K562 (cell line): Measurements from ENCODE around the gene NEUROD4. TPM values are rescaled to one million over a fixed set of nuclear protein-coding genes. Genes with fewer than 3 reads are reported as not detected.

Source experiments
- ATAC-seq: fragments of 200-7000 bp; cut with Tn5 transposase; 3 replicates; pipeline ENCODE4 v1.9.1; 2020; ENCODE audit warnings: moderate library complexity
- BruUV-seq: library from RNA; stranded (reverse); fragments of 400-500 nt; replicated peaks from 2 replicates; lab custom pipeline; 2021; lab: Mats Ljungman, UMichigan
- CTCF ChIA-PET: fragments of 300-600 bp; formaldehyde crosslinking; extraction: SDS; loops from one replicate; lab custom pipeline; 2021; ENCODE audit warnings: low intra/inter-chr PET ratio; lab: Yijun Ruan, JAX
- POLR2A ChIA-PET: fragments of 300-600, 350-650 bp; sonication (Branson Sonifier 250); formaldehyde crosslinking; extraction: SDS; loops from one replicate; lab custom pipeline; 2021; ENCODE audit warnings: antibody characterized with exemption, inconsistent platforms; lab: Yijun Ruan, JAX
- DNase-seq, 4 experiments: peaks; one replicate each; pipeline versions ENCODE4 v3.0.0 to v3.0.0-alpha.2; 2011 to 2018; ENCODE audit warnings: low spot score in 3 of 4, mixed read lengths in 3 of 4; ENCODE audit errors: extremely low read depth in 1 of 4
- FAIRE-seq: peaks from 2 replicates; lab custom pipeline; 2011; peaks lifted over from hg19 to GRCh38; lab: Jason Lieb, UNC
- H2AFZ ChIP-seq: 2 replicates; pipeline ENCODE4 v1.6.0; 2011; ENCODE audit warnings: low read depth, low read length, control low read depth, inconsistent platforms
- H3K27ac ChIP-seq: fragments of 200-600 bp; 3 replicates; pipeline ENCODE4 v1.8.0; 2011; ENCODE audit warnings: low read depth, mild to moderate bottlenecking, control low read depth, inconsistent platforms, low read length, moderate library complexity, mixed read lengths; ENCODE audit errors: extremely low read depth
- H3K27me3 ChIP-seq, 2 experiments: fragments of 300-600 bp in 1 of 2; 2 replicates in 1 of 2; 3 replicates in 1 of 2; pipeline versions ENCODE4 v1.6.0 to v1.8.0; 2011; ENCODE audit warnings: inconsistent platforms in 2 of 2, low read length in 2 of 2, mild to moderate bottlenecking in 1 of 2, mixed read lengths in 1 of 2, moderate library complexity in 1 of 2; ENCODE audit not compliant: control insufficient read depth in 2 of 2, insufficient read depth in 2 of 2
- H3K36me3 ChIP-seq: fragments of 300-600 bp; 3 replicates; pipeline ENCODE4 v1.8.0; 2011; ENCODE audit warnings: mild to moderate bottlenecking, low read length, inconsistent platforms; ENCODE audit not compliant: control insufficient read depth, insufficient read depth
- H3K4me1 ChIP-seq, 2 experiments: fragments of 200-600 bp in 1 of 2; replicated peaks in 1 of 2; 2 replicates in 1 of 2; 3 replicates in 1 of 2; pipeline versions ENCODE4 v1.5.1 to v1.8.0; 2011; ENCODE audit warnings: inconsistent platforms in 2 of 2, low read length in 2 of 2, mild to moderate bottlenecking in 1 of 2, mixed read lengths in 1 of 2, moderate library complexity in 1 of 2; ENCODE audit not compliant: control insufficient read depth in 2 of 2, insufficient read depth in 2 of 2
- H3K4me2 ChIP-seq: 2 replicates; pipeline ENCODE4 v1.6.1; 2011; ENCODE audit warnings: low read length, control low read depth, inconsistent platforms, mixed read lengths; ENCODE audit not compliant: insufficient read depth
- H3K4me3 ChIP-seq: fragments of 200-600 bp; sonication (generic), shearing (Covaris generic); 2 replicates; pipeline ENCODE4 v1.5.1; 2016; ENCODE audit warnings: control low read depth, inconsistent platforms
- H3K79me2 ChIP-seq: fragments of 200-600 bp; 3 replicates; pipeline ENCODE4 v1.8.0; 2011; ENCODE audit warnings: low read length, inconsistent platforms; ENCODE audit not compliant: control insufficient read depth, insufficient read depth
- H3K9ac ChIP-seq, 2 experiments: 2 replicates each; pipeline versions ENCODE4 v1.6.0 to v1.6.1; 2011; ENCODE audit warnings: low read depth in 2 of 2, low read length in 2 of 2, control low read depth in 1 of 2, inconsistent platforms in 1 of 2, mild to moderate bottlenecking in 1 of 2, mixed read lengths in 1 of 2; ENCODE audit not compliant: insufficient read depth in 1 of 2
- H3K9me1 ChIP-seq: one replicate; pipeline ENCODE4 v1.6.0; 2011; ENCODE audit warnings: inconsistent platforms, mild to moderate bottlenecking, low read length, moderate library complexity; ENCODE audit not compliant: control insufficient read depth, insufficient read depth
- H3K9me3 ChIP-seq: replicated peaks from 2 replicates; pipeline ENCODE4 v1.5.1; 2011; ENCODE audit warnings: low read depth, low read length, inconsistent platforms; ENCODE audit not compliant: control insufficient read depth, insufficient read depth
- H4K20me1 ChIP-seq: replicated peaks from 2 replicates; pipeline ENCODE4 v1.6.1; 2011; ENCODE audit warnings: low read length, inconsistent platforms, mixed read lengths; ENCODE audit not compliant: control insufficient read depth, insufficient read depth
- BRCA1 ChIP-seq, 2 experiments: fragments of 450-650 bp in 1 of 2; sonication (generic) in 1 of 2; formaldehyde crosslinking in 1 of 2; IDR thresholded peaks; 2 replicates each; pipeline versions ENCODE4 v1.5.0 to v1.6.1; 2017 to 2020; ENCODE audit warnings: mild to moderate bottlenecking in 1 of 2, missing genetic modification reagents in 1 of 2
- CCNT2 ChIP-seq: IDR thresholded peaks from 2 replicates; pipeline ENCODE4 v1.6.1; 2011; ENCODE audit warnings: borderline replicate concordance, low read depth, mild to moderate bottlenecking, moderate library complexity, mixed read lengths, low read length; ENCODE audit not compliant: insufficient read length; ENCODE audit errors: extremely low read depth
- CGGBP1 ChIP-seq: fragments of 250-450 bp; sonication (Bioruptor Pico); IDR thresholded peaks from 2 replicates; pipeline ENCODE4 v1.9.0; 2021; ENCODE audit warnings: mild to moderate bottlenecking
- COPS2 ChIP-seq: fragments of 450-650 bp; conservative IDR thresholded peaks from 2 replicates; pipeline ENCODE4 v1.6.1; 2016; ENCODE audit warnings: mild to moderate bottlenecking, moderate library complexity
- CREM ChIP-seq: IDR thresholded peaks from 2 replicates; pipeline ENCODE4 v1.6.1; 2014; ENCODE audit warnings: antibody characterized with exemption, low read depth
- FOSL1 ChIP-seq: fragments of 200-800 bp; sonication (Bioruptor generic); conservative IDR thresholded peaks from 2 replicates; pipeline ENCODE4 v1.6.1; 2016; ENCODE audit warnings: missing genetic modification characterization, missing compliant biosample characterization
- IFI16 ChIP-seq: fragments of 250-450 bp; sonication (Bioruptor Pico); IDR thresholded peaks from 2 replicates; pipeline ENCODE4 v2.1.2; 2022; ENCODE audit warnings: mild to moderate bottlenecking, inconsistent platforms
- IRF2 ChIP-seq: sonication (generic); formaldehyde crosslinking; IDR thresholded peaks from 2 replicates; pipeline ENCODE4 v1.8.1; 2022; ENCODE audit warnings: mild to moderate bottlenecking, missing genetic modification reagents
- KDM5B ChIP-seq: fragments of 200-600 bp; sonication (generic); IDR thresholded peaks from 2 replicates; pipeline ENCODE4 v1.6.1; 2012; ENCODE audit warnings: low read depth, mild to moderate bottlenecking, moderate library complexity, low read length, control low read depth, inconsistent platforms; ENCODE audit not compliant: insufficient replicate concordance
- MTA3 ChIP-seq: fragments of 450-650 bp; formaldehyde crosslinking; IDR thresholded peaks from 2 replicates; pipeline ENCODE4 v1.6.1; 2017; ENCODE audit warnings: mild to moderate bottlenecking, borderline replicate concordance
- NR0B1 ChIP-seq: fragments of 450-650 bp; IDR thresholded peaks from one replicate; pipeline ENCODE4 v1.6.1; 2018; ENCODE audit warnings: mild to moderate bottlenecking, moderate library complexity; ENCODE audit not compliant: partially characterized antibody
- POLR2A ChIP-seq: fragments of 450-650 bp; conservative IDR thresholded peaks from 2 replicates; pipeline ENCODE4 v1.6.1; 2016
- RCOR1 ChIP-seq, 2 experiments: IDR thresholded peaks; 2 replicates each; pipeline ENCODE4 v1.6.1; 2012; ENCODE audit warnings: low read depth in 2 of 2, low read length in 2 of 2, borderline replicate concordance in 1 of 2, improper control_type of control experiment in 1 of 2
- SAFB ChIP-seq: fragments of 200-400 bp; formaldehyde crosslinking; IDR thresholded peaks from 2 replicates; pipeline ENCODE4 v1.6.1; 2017; ENCODE audit warnings: low read depth, low read length, borderline replicate concordance
- STAG1 ChIP-seq: sonication (generic); formaldehyde crosslinking; IDR thresholded peaks from 2 replicates; pipeline ENCODE4 v1.5.0; 2020; ENCODE audit warnings: missing genetic modification reagents, borderline replicate concordance
- THRAP3 ChIP-seq: fragments of 450-650 bp; IDR thresholded peaks from 2 replicates; pipeline ENCODE4 v1.6.1; 2016; ENCODE audit warnings: mild to moderate bottlenecking, inconsistent platforms, borderline replicate concordance
- ZBTB7A ChIP-seq: IDR thresholded peaks from 2 replicates; pipeline ENCODE4 v1.6.1; 2011; ENCODE audit warnings: low read depth, mild to moderate bottlenecking, low read length, moderate library complexity, borderline replicate concordance; ENCODE audit not compliant: control insufficient read depth
- ZFX ChIP-seq: sonication (generic); formaldehyde crosslinking; IDR thresholded peaks from 2 replicates; pipeline ENCODE4 v1.8.0; 2022; ENCODE audit warnings: mild to moderate bottlenecking, missing genetic modification reagents, moderate library complexity
- ZNF133 ChIP-seq: fragments of 250-450 bp; sonication (Bioruptor Pico); IDR thresholded peaks from 2 replicates; pipeline ENCODE4 v1.4.0; 2020; ENCODE audit warnings: mild to moderate bottlenecking
- ZNF197 ChIP-seq: fragments of 200-800 bp; sonication (Bioruptor generic); IDR thresholded peaks from 2 replicates; pipeline ENCODE4 v1.6.1; 2016; ENCODE audit warnings: low read depth, missing genetic modification characterization, missing compliant biosample characterization
- ZNF24 ChIP-seq: fragments of 450-650 bp; IDR thresholded peaks from 2 replicates; pipeline ENCODE4 v1.6.1; 2016
- ZNF395 ChIP-seq: fragments of 200-800 bp; sonication (Bioruptor generic); IDR thresholded peaks from 2 replicates; pipeline ENCODE4 v1.6.1; 2017; ENCODE audit warnings: missing genetic modification characterization, missing compliant biosample characterization
- WGBS: fragments of 100-300 bp; shearing (Covaris generic); methylation state at CpG from one replicate; pipeline ENCODE4 v1.1.6; 2016; ENCODE audit warnings: low coverage, mixed read lengths; ENCODE audit not compliant: insufficient coverage; ENCODE audit errors: missing lambda C conversion rate; 5-methylcytosine and 5-hydroxymethylcytosine counted together
- in situ Hi-C: fragments of 300-500 bp; cut with MboI; formaldehyde crosslinking; loops from 4 replicates; pipeline ENCODE4 v1.15.0; 2018; ENCODE audit warnings: inconsistent platforms, mixed read lengths
- intact Hi-C: fragments of 100-400 bp; cut with micrococcal nuclease; formaldehyde crosslinking; loops from 2 replicates; pipeline ENCODE4 v1.14.2; 2022
- polyA plus RNA-seq, 8 experiments: library from polyadenylated mRNA; depleted of rRNA in 4 of 8; stranded (reverse) in 5 of 8; unstranded in 3 of 8; fragments of >200 nt; fragmentation: Nextera tagmentation in 2 of 8; fragmentation: Illumina TruSeq in 1 of 8; extraction: Ambion mirVana in 2 of 8; extraction: Trizol in 1 of 8; gene quantifications; 2 replicates each; pipeline versions ENCODE4 v1.2.1 to v1.2.3, GENCODE V29; 2011 to 2014; ENCODE audit warnings: inconsistent platforms in 1 of 8, missing spikeins in 1 of 8
- total RNA-seq, 7 experiments: library from RNA; depleted of rRNA in 6 of 7; stranded (reverse); fragments of >200 nt in 6 of 7; fragmentation: Illumina TruSeq in 2 of 7; extraction: Trizol in 2 of 7; gene quantifications; 2 replicates each; pipeline versions ENCODE4 v1.2.1 to v1.2.3, GENCODE V29; 2011 to 2021; ENCODE audit warnings: low replicate concordance in 1 of 7

Gene NEUROD4
- total and polyA plus RNA-seq, 9 of the 15 experiments (the other 6 are each of a cell fraction or from before 2014, with no cell fraction given) = not detected

GRCh38 chr12:54977857-54978256 lies 41.9 kb upstream of the NEUROD4 start:
- Histone ChIP-seq H3K27ac (peak overlapping the region; percentile 31; the same call in 2 of the 3 replicates), H3K4me3 (no peak overlapping the region), H3K9me1 (no peaks in the 10 kb centered on the region), H3K36me3 (no peaks in the 10 kb centered on the region), H3K9ac (no peak overlapping the region; a peak in 1 of 4 replicates), H3K4me2 (peak overlapping the region; percentile 2; the same call in 1 of the 2 replicates), H2AFZ (peak overlapping the region; percentile 53), H3K79me2 (no peaks in the 10 kb centered on the region), H3K4me1 (peaks cover 14 to 49% of the 10 kb centered on the region in 2 experiments), H3K27me3 (no peaks in the 10 kb centered on the region), H4K20me1 (no peaks in the 10 kb centered on the region), H3K9me3 (no peaks in the 10 kb centered on the region)
- CTCF ChIA-PET = no interaction called here
- intact Hi-C loops = no loop called here
- FAIRE-seq = no peak
- peak in 2 of 4 experiments; percentile 27 to 47 for DNase-seq
- 1% methylated on average over 5 of the region's 5 CpGs for WGBS
- ATAC-seq = peak; percentile 23; the same call in 2 of the 3 replicates
- BruUV-seq = no TSS peak
- POLR2A ChIA-PET = interaction anchor here (0.6 to 0.8 kb wide), 3 partner anchors 15 to 163 kb away, joined by 3 to 4 read pairs (median 4); no protein-coding TSS in a partner anchor
- in situ Hi-C loops = no loop called here
- TF ChIP-seq RCOR1 (IDR thresholded peaks at IDR 0.05; ENCODE audit: borderline replicate concordance in 1 of 2, low read depth in 2 of 2, low read length in 2 of 2) (peak in 1 of 2 experiments; percentile 64; a peak in 1 of 4 replicates), BRCA1 (IDR thresholded peaks at IDR 0.05) (no peak), BRCA1 (CRISPR knock-in tag; IDR thresholded peaks at IDR 0.05) (no peak), ZNF133 (CRISPR knock-in tag) (no peak), IFI16 (CRISPR knock-in tag) (no peak), ZNF24 (no peak), SAFB (no peak), IRF2 (CRISPR knock-in tag) (no peak), ZBTB7A (no peak), ZNF197 (CRISPR knock-in tag) (no peak; the same call in 1 of the 2 replicates), COPS2 (no peak), KDM5B (no peak), CGGBP1 (CRISPR knock-in tag) (no peak), ZFX (CRISPR knock-in tag) (no peak), THRAP3 (no peak), FOSL1 (no peak), ZNF395 (no peak), MTA3 (no peak), NR0B1 (no peak), CREM (no peak), STAG1 (CRISPR knock-in tag) (no peak), POLR2A (no peak), CCNT2 (peak; percentile 52)
